GM12892 (cell line): ENCODE measurements around the gene CSK.

Experiments
- POLR2A ChIP-seq: IDR thresholded peaks from 2 replicates; pipeline ENCODE4 v1.6.1; 2011; ENCODE audit warnings: low read depth, low read length, control low read depth
- POLR2AphosphoS5 ChIP-seq: IDR thresholded peaks from 2 replicates; pipeline ENCODE4 v1.6.1; 2011; ENCODE audit warnings: low read depth, low read length, control low read depth
- TAF1 ChIP-seq: IDR thresholded peaks from 2 replicates; pipeline ENCODE4 v1.6.1; 2011; ENCODE audit warnings: low read depth, mild to moderate bottlenecking, control low read depth, low read length, borderline replicate concordance

DNA sequence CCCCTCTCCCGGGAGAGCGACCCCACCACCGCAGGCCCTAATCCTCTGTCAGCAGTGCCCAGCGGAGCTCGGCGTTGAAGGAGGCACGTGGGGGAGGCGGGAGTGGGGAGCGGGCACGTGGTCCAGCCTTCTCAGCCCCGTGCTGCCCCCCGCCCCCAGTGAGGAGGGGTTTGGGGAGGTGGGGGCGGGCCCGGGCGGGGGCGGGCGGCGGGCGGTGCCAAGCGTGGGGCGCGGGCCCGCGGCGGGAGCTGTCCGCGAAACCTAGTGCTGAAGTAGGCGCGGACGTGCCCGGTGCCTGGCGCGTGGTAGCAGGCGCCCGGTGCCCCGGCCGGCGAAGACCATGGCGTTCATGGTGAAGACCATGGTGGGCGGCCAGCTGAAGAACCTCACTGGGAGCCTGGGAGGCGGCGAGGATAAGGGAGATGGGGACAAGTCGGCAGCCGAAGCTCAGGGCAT lies 44.5 kb downstream of the CSK start, which contains the start of gene CPLX3:
- TF ChIP-seq POLR2AphosphoS5: no peak
- TF ChIP-seq POLR2A: no peak
- no peak for TF ChIP-seq TAF1
